Breast epithelium (tissue), 3 donors: ENCODE measurements around the gene LIPM.
A peak's percentile ranks its signal among the peaks of the same experiment; 100 is the strongest.

Source experiments
- POLR2A ChIP-seq: fragments of 450-650 bp; IDR thresholded peaks from one replicate; pipeline ENCODE4 v1.6.1; 2016; ENCODE audit warnings: antibody characterized with exemption, mild to moderate bottlenecking, moderate library complexity
- TF ChIP-seq, protein P1 (sequence below), 3 donors: fragments of 450-650 bp; IDR thresholded peaks; one replicate each; pipeline ENCODE4 v1.5.1; 2016 to 2017; ENCODE audit warnings: antibody characterized with exemption in 3 of 3, mild to moderate bottlenecking in 3 of 3, moderate library complexity in 3 of 3

DNA sequence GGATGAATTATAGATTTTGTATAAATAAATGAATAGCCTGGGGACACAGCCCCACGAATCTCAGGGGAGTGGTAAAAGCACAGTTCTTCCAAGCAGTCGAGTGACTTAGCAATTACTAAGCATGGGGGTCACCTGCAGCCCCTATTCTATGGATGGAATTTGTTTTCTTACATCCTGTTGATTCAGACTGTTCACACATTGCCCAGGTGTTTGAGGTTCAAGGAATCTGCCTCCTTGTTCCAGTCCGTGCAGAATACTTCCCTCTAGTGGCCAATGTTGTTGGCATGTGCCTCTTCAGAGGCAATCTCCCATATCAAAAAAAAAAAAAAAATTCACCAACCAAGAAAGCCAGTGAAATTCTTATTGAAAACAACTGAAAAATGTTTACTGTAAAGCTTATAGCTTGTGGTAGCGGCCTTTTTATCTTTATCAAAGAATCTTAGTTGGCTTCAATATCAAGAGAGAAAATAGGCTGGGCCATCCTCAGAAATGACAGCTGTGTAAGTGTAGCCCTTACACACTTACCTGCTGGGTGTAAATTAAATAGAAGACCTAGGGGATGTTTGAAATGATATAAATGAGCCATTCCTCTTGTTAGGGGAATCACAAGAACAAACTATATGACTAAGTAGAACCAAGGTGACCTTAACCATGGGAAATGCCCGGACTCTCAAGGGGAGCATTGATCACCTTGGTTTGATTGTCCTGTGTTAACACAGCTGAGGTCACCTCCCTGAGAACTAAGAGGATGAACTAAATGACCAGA lies 7.8 kb downstream of the LIPM start:
- no peak for TF ChIP-seq POLR2A
- TF ChIP-seq, protein P1, sequence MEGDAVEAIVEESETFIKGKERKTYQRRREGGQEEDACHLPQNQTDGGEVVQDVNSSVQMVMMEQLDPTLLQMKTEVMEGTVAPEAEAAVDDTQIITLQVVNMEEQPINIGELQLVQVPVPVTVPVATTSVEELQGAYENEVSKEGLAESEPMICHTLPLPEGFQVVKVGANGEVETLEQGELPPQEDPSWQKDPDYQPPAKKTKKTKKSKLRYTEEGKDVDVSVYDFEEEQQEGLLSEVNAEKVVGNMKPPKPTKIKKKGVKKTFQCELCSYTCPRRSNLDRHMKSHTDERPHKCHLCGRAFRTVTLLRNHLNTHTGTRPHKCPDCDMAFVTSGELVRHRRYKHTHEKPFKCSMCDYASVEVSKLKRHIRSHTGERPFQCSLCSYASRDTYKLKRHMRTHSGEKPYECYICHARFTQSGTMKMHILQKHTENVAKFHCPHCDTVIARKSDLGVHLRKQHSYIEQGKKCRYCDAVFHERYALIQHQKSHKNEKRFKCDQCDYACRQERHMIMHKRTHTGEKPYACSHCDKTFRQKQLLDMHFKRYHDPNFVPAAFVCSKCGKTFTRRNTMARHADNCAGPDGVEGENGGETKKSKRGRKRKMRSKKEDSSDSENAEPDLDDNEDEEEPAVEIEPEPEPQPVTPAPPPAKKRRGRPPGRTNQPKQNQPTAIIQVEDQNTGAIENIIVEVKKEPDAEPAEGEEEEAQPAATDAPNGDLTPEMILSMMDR (IDR thresholded peaks at IDR 0.05) = peak; percentile 25 to 41 (median 41)
